GM12801 (cell line): ENCODE data around the gene PLXNB3.

Experiments used
- TF ChIP-seq, protein P1 (sequence below): IDR thresholded peaks from one replicate; pipeline ENCODE4 v1.5.1; 2011; ENCODE audit warnings: control low read depth; ENCODE audit not compliant: insufficient read length; ENCODE audit errors: extremely low read depth

Gene PLXNB3

DNA sequence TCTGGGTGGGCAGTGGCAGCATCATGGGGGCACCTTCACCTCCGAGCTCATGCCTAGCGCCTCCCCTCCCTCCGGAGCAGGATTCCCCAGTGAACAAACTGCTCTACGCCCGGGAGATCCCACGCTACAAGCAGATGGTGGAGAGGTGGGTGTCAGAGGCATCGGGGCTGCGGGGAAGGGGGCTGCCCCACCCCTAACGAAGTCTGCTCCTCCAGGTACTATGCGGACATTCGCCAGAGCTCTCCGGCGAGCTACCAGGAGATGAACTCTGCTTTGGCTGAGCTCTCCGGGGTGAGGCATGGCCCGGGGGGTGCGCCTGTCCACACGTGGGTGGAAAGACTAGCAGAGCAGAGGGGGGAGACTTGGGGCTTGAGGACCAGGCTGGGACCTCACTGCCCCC lies 14.1 kb downstream of the PLXNB3 start:
- TF ChIP-seq, protein P1, sequence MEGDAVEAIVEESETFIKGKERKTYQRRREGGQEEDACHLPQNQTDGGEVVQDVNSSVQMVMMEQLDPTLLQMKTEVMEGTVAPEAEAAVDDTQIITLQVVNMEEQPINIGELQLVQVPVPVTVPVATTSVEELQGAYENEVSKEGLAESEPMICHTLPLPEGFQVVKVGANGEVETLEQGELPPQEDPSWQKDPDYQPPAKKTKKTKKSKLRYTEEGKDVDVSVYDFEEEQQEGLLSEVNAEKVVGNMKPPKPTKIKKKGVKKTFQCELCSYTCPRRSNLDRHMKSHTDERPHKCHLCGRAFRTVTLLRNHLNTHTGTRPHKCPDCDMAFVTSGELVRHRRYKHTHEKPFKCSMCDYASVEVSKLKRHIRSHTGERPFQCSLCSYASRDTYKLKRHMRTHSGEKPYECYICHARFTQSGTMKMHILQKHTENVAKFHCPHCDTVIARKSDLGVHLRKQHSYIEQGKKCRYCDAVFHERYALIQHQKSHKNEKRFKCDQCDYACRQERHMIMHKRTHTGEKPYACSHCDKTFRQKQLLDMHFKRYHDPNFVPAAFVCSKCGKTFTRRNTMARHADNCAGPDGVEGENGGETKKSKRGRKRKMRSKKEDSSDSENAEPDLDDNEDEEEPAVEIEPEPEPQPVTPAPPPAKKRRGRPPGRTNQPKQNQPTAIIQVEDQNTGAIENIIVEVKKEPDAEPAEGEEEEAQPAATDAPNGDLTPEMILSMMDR: no peak

DNA sequence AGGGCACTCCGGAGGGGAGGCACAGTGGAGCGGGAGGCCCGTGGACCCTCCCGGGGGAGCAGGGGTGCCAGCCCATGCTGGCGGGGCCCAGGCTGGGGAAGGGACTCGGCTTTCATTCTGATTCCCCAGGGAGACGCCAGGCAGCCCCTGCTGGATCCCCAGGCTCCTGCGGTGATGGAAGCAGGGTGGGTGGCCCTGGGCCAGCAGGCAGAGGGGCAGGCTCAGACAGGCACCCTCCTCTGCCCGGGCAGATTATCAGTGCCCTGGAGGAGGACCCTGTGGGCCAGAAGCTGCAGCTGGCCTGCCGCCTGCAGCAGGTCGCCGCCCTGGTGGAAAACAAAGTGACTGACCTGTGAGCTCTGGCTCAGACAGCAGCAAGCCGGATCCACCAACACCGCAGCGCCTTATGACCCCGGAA lies 14.6 kb downstream of the PLXNB3 start:
- TF ChIP-seq, protein P1: no peak

DNA sequence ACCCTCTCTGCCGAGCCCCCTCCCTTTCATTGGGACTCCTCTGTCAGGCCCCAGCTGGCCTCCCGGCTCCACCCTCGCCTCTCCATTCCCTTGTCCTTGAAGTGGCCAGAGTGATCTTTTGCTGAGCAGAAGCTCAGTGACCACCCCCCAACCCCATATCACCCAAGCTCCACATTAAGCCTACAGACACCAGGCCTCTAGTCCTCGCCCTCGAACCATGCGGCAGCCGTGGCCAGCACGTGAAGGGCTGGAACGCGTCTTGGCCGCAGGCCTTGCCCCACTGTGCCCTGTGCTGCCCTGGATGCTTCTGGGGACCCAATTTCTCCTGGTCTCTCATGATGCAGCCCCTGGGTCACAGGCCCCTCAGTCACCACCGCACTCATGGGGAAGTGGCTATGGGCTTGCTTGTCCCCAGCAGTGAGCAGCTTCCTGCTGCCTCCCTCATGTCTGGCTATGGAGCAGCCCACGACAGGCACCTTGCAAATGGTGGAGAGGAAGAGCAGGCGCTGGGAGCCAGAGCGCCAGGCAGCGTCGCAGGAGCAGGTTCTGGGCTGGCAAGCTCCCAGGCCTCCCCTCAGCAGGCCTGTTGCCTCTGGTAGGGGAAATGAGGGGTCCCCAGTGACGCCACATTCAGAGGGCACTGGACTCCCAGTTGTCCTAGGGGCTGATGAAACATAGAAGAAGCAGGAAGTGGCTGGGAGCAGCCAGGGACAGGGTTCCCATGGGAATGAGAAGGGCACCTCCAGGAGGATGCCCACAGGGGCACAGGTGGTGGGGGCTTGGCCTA lies 16.0 kb downstream of the PLXNB3 start:
- TF ChIP-seq, protein P1: no peak

DNA sequence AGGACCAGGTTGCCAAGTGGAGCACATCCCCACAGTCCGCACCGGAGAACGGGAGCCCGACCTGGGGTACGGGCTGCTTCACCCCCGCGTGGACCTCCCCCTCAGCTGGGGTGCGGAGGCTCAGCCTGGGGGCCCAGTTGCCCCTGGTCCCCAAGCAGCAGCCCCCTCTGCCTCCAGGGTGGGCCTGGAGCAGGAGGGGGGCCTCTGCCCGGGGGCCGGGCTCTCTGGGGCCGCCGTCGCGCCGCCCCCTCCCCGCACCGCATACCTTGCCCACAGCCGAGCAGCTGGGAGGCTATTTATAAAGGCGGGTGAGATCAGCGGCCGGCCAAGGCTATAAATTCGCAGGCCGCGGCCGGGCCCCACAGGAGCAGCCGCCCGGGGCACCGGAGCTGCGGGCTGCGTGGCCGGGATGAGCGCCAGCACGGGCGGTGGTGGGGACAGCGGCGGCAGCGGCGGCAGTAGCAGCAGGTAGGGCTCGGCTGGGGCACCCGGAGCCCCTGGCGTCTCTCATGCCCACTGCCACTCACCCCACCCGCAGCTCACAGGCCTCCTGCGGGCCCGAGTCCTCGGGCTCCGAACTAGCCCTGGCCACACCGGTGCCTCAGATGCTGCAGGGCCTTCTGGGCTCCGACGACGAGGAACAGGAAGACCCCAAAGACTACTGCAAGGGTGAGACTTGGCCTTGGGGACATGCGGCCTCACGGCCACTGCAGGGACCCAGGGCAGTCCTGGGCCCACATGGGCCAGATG lies 16.8 kb downstream of the PLXNB3 start, which contains the start of gene SRPK3:
SRPK3 (plus strand) TSS at position 364 of the 750 bp plus-strand sequence; CDS start at position 410, 46 bp downstream.
- TF ChIP-seq, protein P1: no peak

DNA sequence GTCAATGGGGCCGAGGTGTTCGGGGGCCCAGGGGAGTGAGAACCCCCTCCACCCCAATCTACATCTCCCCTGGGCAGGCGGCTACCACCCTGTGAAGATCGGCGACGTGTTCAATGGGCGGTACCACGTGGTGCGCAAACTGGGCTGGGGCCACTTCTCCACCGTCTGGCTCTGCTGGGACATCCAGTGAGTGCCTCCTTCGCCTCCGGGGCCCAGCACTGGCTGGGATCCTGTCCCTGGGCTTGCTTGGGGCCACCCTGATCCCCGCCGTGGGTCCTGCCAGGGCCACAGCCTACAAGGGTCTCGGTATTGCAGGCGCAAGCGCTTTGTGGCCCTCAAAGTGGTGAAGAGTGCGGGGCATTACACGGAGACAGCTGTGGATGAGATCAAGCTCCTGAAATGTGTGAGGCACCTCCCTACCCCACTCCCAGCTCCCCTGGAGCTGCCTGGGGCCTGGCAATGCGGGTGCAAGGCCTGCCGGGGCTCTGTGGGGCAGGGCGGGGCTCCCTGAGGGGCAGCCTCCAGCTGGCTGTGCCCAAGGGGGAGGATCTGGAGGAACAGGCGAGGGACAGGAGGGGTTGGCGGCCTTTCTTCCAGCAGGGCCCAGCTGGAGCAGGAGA lies 17.5 kb downstream of the PLXNB3 start:
- TF ChIP-seq, protein P1: no peak

DNA sequence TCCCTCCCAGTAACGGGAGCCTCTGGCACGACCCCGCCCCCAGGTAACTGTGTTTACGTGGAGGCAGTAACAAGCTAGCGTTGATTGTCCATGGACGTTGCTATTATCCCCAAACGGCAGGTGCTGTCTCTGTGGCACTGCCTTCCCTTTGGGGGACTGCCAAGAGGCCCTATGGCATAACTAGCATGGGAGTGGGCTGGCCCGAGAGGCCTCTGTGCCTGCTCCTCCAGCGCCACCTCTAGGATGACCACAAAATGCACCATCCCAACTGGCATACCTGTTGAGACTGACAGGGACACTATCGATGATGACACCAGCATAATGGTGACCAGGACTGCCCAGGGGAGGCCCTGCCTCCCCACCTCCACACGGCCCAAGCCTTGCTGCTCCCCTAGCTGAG lies 18.3 kb downstream of the PLXNB3 start:
- TF ChIP-seq, protein P1: no peak

DNA sequence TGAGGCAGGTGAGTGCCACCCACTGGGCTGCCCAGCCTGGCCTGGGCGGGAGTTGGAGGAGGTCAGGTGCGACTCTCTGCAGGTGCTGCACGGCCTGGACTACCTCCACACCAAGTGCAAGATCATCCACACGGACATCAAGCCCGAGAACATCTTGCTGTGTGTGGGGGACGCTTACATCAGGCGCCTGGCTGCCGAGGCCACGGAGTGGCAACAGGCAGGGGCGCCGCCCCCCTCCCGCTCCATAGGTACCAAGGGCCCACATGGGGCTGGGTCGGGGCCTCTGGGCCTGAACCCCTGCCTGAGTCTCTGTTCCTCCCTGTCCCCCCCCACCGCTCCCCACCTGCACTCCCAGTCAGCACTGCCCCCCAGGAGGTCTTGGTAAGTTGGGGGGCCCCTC lies 18.8 kb downstream of the PLXNB3 start:
- TF ChIP-seq, protein P1: no peak
